Stimulated activated CD8-positive, alpha-beta memory T cell treated with anti-CD3 and anti-CD28 coated beads, Interleukin-7, amount 100 ng/mL, for 48 hours (primary cell): ENCODE results near the gene ARHGEF10L.

ENCODE experiments used
- DNase-seq, 2 donors: peaks; one replicate each; pipeline ENCODE4 v3.0.0-alpha.2; 2020; ENCODE audit warnings: low read depth in 1 of 2; ENCODE audit errors: extremely low read depth in 1 of 2

ARHGEF10L gene

GRCh38 chr1:17696417-17697301 is 157.2 kb downstream of the ARHGEF10L start:
- no peak for DNase-seq

- DNase-seq: no peak
Measured at GRCh38 chr1:17697458-17697857, 158.0 kb downstream of the ARHGEF10L start.

GRCh38 chr1:17699581-17699980 is 160.1 kb downstream of the ARHGEF10L start:
- no peak for DNase-seq

- DNase-seq: no peak
Measured at GRCh38 chr1:17700945-17701810, 161.7 kb downstream of the ARHGEF10L start.

GRCh38 chr1:17704176-17704575 is 164.7 kb downstream of the ARHGEF10L start:
- DNase-seq: no peak

DNA sequence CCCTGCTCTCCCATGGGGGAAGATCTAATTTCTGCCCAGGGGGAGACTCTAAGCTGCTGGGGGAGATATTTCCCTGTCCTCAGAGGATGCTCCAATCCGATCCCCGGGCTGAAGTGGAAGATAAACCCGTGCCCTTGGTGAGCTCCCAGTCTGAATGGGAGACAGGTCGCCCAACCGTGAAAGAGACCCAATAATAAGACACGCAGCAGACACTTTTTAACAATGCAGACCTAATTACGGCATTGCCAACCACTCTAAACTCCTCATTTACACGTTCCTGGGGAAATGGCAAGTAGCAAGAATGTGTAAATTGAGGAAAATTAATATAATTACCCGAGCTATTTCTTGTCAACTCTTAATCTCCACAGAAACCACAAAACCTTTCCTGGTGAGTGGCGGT is 166.9 kb downstream of the ARHGEF10L start:
- no peak for DNase-seq

DNA sequence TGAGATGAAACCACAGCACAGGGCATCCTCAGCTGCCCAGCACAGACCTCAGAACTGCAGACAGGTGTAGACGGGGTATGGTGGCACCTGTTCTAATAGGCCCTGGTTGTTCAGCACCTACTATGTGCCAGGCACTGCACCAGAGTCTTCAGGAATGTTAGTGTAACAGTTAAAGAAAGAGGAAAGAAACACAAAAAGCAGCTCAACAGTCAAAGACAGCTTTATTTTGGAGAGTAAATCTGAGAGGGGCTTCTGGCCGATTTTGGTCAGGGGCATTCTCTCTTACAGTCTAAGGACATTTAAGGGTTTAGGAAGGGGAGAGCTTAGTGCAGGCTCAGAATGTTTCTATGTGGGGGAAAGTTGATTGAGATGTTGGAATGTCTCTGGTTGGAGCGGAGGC is 170.5 kb downstream of the ARHGEF10L start:
- DNase-seq: no peak

- DNase-seq: no peak
Measured at GRCh38 chr1:17710889-17711576, 171.5 kb downstream of the ARHGEF10L start.

DNA sequence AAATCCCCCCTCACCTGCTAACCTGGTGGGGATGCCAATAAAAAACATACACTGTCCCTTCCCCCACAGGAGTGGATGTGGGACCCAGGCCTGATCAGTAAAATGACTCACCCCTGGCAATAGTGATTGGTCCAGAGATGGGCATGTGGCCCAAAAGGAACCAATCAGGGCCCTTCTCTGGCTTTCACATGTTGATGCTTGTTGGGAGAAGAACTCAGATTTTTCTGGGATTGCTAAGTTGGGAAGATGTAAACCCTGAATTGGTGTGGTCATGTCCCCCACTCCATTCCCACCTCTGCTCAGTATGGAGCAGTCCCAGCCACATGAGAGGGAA is 172.0 kb downstream of the ARHGEF10L start:
- no peak for DNase-seq

DNA sequence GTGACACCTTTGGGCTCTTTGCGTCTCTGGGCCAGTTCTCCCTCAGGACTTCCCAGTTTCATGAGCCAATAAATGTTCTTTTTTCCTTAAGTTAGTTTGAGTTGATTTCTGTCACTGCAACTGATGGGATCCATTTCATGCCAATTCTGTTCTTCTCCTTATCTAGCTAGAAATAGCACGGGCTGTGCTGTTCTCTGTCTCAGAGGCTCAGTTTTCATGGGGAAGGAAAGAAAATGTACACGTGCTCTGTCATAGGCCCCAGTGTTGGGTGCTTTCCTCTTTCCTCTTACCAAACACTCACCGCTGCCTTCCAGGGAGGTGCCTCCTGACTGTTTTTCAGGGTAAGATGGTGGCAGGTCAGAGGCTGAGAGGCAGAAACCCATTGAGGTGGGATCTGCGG is 172.4 kb downstream of the ARHGEF10L start:
- no peak for DNase-seq

GRCh38 chr1:17713993-17714392 is 174.5 kb downstream of the ARHGEF10L start:
- DNase-seq: no peak

- no peak for DNase-seq
Measured at GRCh38 chr1:17717594-17718535, 178.4 kb downstream of the ARHGEF10L start.

GRCh38 chr1:17719874-17720273 is 180.4 kb downstream of the ARHGEF10L start:
- DNase-seq: no peak

DNA sequence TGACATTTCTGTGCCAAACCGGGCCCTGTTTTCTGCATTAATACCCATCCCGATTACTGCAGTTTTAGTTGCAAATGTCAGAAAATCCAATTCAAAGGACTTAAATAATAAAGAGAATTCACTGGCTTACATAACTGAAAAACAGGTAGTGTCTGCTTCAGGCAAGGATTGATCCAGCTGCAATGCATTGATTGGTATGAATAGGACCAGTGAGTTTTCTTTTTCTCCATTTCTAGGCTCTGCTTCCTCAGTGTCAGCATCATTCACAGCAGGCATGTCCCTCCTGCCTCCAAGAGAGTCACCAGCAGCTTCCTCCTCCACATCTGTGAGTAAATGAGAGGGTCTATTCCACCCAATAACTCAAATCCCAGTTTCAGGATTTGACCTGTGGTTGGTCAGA is 181.9 kb downstream of the ARHGEF10L start:
- no peak for DNase-seq

DNA sequence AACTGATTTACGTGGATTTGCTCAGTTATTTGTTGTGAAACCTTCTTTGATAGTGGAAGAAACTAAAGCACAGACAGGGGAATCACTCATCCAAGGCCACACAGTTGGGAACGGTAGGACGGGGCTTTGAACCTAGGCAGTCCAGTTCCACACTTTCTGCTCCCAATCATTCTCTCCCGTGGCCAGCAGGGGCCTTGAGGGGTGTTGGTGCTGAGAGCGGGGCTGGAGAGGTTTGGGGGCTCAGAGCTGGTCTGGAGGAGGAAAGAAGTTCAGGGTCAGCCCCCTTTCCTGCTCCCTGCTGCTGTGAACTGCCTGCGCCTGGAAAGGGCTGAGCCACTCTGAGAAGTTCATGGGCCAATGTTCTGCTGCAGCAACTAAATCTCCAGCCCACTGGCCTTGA is 184.2 kb downstream of the ARHGEF10L start:
- no peak for DNase-seq

DNA sequence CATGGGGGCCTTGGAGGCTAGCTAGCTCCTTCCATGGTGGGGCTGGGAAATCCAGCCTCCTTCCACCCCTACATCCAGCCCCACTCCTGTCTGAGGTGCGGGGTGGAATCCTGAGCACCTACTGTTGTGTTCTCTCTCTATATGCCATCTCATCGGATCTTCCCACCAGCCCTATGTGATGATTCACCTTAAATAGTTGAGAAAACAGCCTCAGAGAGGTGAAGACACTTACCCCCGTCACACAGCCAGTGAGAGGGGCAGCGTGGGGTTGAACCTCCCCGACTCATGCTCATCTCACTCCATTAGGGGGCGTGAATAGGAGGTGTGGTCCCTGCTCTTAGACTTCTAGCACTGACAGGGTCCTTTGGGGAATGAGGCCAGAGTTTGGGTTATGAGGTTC is 184.7 kb downstream of the ARHGEF10L start:
- DNase-seq: no peak

DNA sequence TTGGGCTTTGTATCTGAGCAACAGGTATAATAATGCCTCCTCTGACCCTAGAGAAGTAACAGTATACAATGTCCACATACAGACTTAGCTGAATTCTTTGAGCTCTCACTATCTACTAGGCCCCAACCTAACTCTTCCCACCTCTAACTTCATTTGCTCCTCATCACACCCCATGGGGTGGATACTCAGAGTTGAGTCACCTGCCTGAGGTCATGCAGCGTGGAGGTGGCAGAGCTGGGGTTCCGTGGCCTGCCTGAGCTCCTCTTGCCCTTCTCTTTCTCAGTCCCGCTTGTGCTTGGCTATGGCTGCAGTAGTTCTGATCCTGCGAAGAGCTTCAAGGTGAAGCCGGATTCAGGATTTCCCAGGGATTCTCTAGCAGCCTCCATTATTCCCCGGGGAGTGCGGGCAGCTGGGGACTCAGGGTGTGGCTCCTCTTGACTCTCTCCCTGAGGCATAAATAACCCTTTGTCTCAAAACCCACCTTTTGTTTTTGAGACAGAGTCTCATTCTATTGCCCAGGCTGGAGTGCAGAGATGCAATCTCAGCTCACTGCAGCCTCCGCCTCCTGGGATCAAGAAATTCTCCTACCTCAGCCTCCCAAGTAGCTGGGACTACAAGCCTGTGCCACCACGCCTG is 185.7 kb downstream of the ARHGEF10L start:
- no peak for DNase-seq

DNA sequence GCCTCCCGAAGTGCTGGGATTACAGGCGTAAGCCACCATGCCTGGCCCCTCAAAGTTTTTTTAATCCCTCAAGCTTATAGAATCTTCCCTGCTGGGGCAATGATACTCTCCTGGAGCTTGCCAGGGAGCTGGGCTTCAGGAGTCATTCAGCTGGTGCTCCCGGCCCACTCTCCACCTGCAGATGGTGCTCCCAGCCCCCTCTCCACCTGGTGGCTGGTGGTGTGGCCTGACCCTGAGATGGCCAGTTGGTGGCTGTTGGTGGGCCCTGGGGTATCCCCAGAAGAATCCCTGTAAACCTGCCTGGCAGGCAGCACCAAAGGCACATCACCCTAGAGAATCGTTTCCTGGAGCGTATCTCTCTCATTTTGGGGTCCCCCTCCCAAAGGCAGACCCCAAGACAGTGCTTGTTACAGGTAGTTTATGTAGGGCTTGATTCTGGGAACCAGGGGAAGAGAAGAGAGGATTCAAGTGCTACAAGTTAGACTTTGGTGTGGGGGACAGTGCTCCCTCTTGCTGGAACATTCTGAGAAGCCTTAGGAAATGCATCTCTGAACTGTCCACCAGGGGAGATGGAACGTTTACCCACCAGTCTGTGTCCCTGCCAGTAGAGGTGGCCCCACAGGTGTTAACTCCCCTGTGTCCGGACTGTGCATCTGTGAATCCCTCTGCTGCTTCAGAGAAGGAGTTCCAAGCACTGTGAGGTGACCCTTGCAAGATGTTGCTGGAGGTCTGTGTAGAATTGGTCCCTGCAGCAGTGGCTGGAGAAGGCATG is 186.5 kb downstream of the ARHGEF10L start:
- DNase-seq: no peak

- no peak for DNase-seq
Measured at GRCh38 chr1:17728123-17728712, 188.7 kb downstream of the ARHGEF10L start.
